NCI-H2107 treated with DMSO at 0.1 percent for 48 hours (cell line): ENCODE measurements around the gene KCNE4.

Source experiments
- DNase-seq: peaks from one replicate; lab custom pipeline; 2025; ENCODE audit not compliant: unreplicated experiment; lab: John Stamatoyannopoulos, UW

Gene KCNE4

DNA sequence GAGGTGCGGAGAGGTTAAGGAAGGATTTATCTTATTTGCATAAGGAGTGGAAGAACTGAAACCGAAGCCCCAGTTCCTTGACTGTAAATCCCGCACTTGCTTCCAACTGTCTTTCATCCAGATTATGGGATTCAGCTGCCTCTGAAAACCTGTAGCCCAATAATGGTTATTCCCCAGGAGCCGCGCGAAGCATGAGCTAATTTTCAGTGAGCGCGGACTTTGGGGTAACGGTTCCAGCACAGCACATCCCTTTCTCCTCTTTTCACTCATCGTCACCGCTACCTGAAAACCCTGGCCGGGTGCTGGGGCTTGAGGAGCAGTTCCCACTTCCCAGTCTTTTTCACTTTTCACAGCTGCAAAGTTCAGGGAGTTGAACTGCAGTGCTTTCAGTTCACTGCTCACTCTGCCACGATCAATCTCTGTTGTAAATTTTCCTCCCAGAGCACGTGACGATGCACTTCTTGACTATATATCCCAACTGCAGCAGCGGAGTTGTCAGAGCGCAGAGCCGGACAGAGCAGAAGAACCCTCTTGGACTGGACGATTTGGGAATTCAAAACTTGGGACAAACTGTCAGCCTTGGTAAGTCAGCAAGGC is at the start of gene KCNE4:
TSS of gene KCNE4 (plus strand) at position 498 of the 597 bp plus-strand sequence. CDS start 641 bp downstream, outside the sequence.
- no peak for DNase-seq

DNA sequence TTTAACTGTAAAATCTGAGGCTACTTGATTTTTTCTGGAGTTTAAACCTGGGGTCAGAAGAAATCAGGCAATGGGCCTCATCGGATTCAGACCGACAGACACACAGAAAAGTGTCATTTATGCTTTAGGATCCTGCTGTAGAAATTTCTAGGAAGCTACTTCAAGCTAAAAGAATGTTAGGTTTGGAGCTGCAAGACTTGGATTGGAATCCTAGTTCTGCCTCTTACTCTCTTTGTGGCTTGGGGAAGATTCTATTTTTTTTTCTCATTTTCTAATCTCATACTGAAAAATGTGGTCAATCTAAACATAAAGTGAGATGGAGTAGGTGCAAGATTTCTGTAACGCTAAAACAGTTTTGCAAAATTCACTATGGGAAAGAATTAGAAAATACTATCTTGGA is 48.8 kb upstream of the KCNE4 start:
- no peak for DNase-seq

DNA sequence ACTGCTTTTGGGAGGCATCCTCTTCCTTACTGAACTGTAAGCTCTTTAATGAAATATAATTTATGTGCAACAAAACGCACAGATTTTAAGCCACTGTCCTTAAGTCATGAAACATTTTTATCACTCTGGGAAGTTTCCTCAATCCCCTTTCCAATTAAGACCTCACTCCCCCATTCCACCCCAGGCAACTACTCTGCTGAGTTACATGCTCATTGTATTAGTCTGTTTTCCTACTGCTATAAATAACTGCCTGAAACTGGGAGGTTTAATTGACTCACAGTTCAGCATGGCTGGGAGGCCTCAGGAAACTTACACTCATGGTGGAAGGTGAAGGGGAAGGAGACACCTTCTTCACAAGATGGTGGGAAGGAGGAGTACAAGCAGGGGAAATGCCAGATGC is 46.5 kb upstream of the KCNE4 start:
- no peak for DNase-seq

GRCh38 chr2:223007531-223007930 is 44.5 kb upstream of the KCNE4 start:
- no peak for DNase-seq

- DNase-seq, result no peak
Measured at GRCh38 chr2:223008162-223008561, 43.8 kb upstream of the KCNE4 start.

GRCh38 chr2:223008956-223009355 is 43.0 kb upstream of the KCNE4 start:
- DNase-seq, result no peak

GRCh38 chr2:223010641-223011040 is 41.3 kb upstream of the KCNE4 start:
- no peak for DNase-seq

DNA sequence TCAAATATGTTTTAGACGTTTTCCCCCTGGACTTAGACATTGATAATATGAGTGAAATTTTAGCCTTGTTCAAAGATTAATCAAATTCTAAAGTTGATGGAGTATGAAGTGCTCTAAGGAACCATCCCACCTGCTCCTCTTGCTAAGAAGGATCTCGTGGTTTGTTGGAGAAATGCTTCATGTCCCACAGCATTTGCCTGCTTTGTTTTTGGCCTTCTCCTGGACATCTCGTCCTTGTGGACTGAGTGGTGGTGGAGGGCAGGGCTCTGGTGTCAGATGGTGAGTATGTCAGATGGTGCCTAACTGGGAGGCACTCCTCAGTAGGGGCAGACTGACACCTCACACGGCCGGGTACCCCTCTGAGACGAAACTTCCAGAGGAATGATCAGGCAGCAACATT is 39.7 kb upstream of the KCNE4 start:
- DNase-seq, result no peak

- no peak for DNase-seq
Measured at GRCh38 chr2:223019390-223019930, 32.5 kb upstream of the KCNE4 start.

DNA sequence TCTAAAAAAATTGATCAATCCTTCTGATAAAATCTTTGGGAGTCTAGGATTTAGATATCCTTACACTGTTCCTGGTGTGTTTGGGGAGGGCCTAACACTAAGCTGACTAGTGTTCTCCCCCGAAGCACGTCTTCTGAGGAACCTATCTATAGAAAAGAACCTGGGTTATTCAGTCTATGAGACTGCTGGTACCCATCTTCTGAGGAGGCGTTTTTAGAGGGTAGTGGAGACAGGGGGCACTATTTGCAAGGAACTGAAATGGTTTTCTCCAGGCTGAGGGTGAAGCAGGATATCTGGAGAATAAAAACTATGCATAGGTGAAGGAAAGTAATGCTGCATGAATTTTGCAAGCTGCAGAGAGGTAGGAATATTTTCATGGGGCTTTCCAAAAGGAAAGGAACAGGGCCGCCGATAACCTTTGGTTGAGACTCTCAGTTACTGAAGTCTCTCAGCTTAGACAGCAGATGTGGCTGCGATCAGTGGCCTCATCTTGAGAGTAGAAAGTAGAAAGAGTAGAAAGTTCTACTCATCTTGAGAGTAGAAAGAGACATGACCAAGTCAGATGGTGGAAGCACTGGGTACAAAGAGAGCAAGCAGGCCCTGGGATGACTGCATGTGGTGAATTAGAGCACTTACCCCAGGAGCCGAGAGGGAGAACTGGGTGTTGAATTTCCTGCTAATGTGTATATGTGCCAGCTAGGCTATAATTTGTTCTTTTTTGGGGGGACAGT is 31.8 kb upstream of the KCNE4 start:
- no peak for DNase-seq

DNA sequence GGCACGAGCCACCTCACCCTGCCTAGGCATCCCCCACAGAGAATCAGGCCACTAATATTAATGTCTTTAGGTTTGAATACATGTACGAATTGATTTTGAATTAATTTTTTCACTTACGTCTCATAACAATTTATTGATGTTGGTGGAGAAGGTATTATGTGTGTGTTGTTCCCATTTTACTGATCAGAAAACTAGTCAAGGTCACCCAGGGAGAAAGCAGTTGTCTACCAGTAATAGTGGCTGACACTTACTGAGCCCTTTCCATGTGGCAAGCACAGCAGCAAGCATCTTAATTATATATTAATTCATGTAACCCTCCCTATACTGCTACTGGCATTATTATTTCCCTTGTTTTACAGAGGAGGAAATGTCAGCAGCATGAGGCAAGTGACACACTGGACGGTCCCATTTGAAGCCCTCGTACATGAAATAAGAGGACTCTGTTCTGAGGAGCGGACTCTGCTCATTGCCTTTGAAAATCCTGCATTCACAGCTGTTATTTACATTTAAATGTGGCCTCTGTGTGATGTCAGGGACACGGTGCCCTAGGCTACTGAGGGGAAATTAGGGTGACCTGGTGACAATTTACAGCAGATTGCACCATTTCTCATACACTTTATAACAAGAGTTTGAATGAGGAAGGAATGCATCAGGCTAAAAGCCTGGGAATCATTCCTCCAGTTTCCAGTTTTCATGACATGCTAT is 30.9 kb upstream of the KCNE4 start:
- DNase-seq, result no peak

DNA sequence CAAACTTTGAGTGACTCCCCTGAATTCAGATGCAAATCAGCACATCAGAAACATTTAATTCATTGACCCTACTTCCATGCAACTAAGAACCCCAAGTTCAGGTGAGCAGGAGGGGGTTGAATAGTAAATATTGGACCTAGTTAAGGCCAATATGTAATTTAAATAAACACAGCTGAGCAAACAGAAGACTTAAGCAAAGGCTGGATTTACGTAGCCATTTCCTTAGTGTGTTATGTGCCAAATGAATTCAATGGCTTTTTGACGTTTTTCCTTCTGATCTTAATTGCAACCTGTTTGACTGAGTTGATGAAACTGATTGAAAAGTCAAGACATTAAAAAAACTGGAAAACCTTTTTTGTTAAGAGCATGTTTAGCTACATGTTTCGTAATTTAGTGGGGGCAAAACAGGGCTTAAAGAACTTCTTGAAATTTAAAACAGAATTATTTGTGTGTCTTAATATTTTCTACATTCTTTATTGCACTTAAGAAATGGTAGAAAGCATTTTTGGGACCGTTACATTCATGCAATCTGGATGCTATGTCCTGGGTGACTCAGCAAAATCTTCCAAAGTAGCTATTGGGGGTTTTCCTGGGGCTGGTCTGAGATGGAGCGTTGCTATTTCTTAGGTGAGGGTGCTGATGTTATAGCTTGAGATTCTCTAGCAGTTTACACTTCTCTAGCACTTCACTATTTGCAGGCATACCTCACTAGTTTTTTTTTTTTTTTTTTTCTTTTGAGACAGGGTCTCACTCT is 25.5 kb upstream of the KCNE4 start:
- no peak for DNase-seq

DNA sequence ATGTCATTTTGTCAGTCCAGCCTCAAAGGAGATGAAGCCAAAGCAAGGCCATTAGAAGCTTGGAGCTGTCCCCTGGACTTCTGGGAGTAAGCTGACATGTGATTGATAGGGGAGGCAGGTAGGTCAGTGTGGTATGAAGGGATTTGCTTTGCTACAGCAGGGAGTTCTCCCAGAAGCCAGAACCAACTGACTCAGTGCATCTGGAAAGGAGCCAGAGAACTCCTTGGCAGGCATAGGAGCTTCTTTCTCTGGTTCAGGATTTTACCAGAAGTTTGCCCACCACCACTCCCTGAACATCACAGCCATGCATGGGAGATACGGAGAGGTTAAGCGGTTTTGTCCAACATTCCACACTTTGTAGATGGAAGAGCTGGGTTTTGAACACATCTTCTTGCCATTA is 24.5 kb upstream of the KCNE4 start:
- DNase-seq, result no peak

DNA sequence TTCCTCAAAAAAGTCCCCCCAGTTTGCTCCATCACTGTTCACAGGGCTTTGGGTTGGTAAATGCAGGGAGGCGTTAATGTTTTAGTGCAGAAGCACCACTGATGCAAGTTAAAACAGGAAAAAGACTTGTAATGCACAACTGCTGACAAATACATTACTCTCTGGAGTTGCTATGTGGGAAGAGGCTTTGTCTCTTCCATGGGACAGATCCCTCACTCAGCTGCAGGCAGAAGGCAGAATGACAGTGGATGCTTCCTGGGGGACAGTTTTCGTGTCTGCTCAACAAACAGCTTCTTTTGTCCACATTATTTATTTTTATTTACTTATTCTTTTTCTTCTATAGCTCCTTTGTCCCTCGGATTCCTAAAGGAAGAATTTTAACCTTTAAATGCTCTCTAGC is 22.7 kb upstream of the KCNE4 start:
- no peak for DNase-seq

GRCh38 chr2:223032187-223033142 is 19.5 kb upstream of the KCNE4 start:
- no peak for DNase-seq

DNA sequence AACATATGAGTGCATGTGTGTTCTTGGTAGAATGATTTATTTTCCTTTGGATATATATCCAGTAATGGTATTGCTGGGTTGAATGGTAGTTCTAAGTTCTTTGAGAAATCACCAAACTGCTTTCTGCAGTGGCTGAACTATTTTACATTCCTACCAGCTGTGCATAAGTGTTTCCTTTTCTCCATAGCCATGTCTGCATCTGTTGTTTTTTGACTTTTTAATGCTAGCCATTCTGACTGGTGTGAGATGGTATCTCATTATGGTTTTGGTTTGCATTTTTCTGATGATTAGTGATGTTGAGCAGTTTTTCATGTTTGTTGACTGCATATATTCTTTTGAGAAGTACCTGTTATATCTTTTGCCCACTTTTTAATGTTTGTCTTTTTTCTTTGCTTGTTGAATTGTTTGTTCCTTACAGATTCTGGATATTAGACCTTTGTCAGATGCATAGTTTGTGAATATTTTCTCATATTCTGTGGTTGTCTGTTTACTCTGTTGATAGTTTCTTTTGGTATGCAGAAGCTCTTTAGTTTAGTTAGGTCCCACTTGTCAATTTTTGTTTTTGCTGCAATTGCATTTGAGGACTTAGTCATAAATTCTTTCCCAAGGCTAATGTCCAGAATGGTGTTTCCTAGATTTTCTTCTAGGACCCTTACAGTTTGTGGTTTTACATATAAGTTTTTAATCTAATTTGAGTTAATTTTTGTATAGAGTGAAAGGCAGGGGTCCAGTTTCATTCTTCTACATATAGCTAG is 17.6 kb upstream of the KCNE4 start:
- no peak for DNase-seq

DNA sequence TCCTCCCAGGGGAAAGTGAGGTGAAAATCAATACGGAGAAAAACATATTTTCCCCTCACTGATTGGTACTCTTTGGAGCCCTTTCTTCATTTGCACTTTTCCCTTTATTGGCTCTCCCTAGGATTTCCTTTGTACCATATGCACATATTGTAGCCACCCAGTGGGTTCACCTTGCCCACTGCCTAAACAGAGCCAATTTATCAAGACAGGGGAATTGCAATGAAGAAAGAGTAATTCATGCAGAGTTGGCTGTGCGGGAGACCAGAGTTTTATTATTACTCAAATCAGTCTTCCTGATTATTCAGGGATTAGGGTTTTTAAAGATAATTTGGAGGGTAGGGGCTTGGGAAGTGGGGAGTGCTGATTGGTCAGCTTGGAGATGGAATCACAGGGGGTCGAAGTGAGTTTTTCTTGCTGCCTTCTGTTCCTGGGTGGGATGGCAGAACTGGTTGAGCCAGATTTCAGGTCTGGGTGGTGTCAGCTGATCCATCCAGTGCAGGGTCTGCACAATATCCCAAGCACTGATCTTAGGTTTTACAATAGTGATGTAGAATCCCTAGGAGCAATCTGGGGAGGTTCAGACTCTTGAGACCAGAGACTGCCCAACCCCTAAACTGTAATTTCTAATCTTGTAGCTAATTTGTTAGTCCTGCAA is 15.1 kb upstream of the KCNE4 start:
- DNase-seq, result no peak

DNA sequence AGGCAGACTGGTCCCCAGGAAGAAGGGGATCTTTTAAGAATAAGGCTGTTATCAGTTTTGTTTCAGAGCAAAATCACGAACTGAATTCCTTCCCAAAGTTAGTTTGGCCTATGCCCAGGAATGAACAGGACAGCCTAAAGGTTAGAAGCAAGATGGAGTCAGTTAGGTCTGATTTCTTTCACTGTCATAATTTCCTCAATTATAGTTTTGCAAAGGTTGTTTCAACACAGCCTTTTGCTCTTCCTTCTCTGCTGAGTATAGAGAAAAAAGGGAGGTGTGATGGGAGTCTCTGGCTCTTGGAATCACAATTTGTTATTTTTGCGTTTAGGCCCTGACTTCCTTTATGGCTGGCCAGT is 14.6 kb upstream of the KCNE4 start:
- DNase-seq, result no peak

DNA sequence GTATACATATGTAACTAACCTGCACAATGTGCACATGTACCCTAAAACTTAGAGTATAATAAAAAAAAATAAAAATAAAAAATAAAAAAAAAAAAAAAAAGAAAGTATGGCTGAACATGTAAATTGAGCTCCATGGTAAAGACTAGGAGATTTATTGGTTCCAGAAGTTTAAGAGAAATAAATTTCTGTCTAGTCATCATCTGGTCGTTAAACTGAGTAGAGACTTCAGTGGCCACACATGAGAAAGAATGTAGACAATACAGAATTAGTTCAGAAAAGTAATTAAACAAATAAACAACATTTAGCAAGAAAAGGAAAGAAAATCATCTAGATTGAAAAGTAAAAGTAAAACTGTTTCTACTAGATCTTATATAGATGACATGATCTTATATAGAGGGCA is 12.4 kb upstream of the KCNE4 start:
- no peak for DNase-seq
